ENCODE measurements around the gene CISH. TPM values are rescaled to one million over a fixed set of nuclear protein-coding genes. Genes with fewer than 3 reads are reported as not detected.

CISH gene
- total RNA-seq, 1 donor from 2014 or later: 13.2 TPM

- intact Hi-C loops (cut with DNase I): no loop called here
- ATAC-seq: peak; percentile 24
These were observed 6.7 kb downstream of the CISH start for GRCh38 chr3:50604628-50605588.

GRCh38 chr3:50604110-50604621 is 7.4 kb downstream of the CISH start:
- intact Hi-C loops (cut with DNase I): no loop called here
- ATAC-seq (no peak), DNase-seq (ENCODE audit: missing footprints) (no peak)

More at GRCh38 chr3:50604628-50605588, 6.7 kb downstream of the CISH start:
- DNase-seq (ENCODE audit: missing footprints): peak; percentile 87

GRCh38 chr3:50603261-50604109 is 8.1 kb downstream of the CISH start:
- DNase-seq (ENCODE audit: missing footprints) (no peak), ATAC-seq (no peak)
- intact Hi-C loops (cut with DNase I): no loop called here

GRCh38 chr3:50602595-50603191 is 8.9 kb downstream of the CISH start:
- intact Hi-C loops (cut with DNase I): no loop called here
- ATAC-seq: no peak
- DNase-seq (ENCODE audit: missing footprints): no peak

- ATAC-seq (peak; percentile 83), DNase-seq (ENCODE audit: missing footprints) (peak; percentile 97)
- intact Hi-C loops (cut with DNase I): loop anchor here (1.0 kb wide), 1 partner anchor 17 kb away; no protein-coding TSS in a partner anchor
These were observed 10.6 kb downstream of the CISH start for GRCh38 chr3:50600841-50601591.

GRCh38 chr3:50600141-50600753 is 11.3 kb downstream of the CISH start:
- intact Hi-C loops (cut with DNase I): no loop called here
- ATAC-seq: no peak

GRCh38 chr3:50599716-50600118 is 11.9 kb downstream of the CISH start:
- intact Hi-C loops (cut with DNase I): no loop called here
- ATAC-seq (no peak), DNase-seq (ENCODE audit: missing footprints) (no peak)

More at GRCh38 chr3:50600141-50600753, 11.3 kb downstream of the CISH start:
- DNase-seq (ENCODE audit: missing footprints): no peak

- ATAC-seq (no peak), DNase-seq (ENCODE audit: missing footprints) (no peak)
- intact Hi-C loops (cut with DNase I): no loop called here
These were observed 12.4 kb downstream of the CISH start for GRCh38 chr3:50599115-50599715.

- DNase-seq (ENCODE audit: missing footprints) (no peak), ATAC-seq (no peak)
- intact Hi-C loops (cut with DNase I): no loop called here
These were observed 17.3 kb downstream of the CISH start for GRCh38 chr3:50594253-50594785.

GRCh38 chr3:50592568-50592967 is 19.0 kb downstream of the CISH start:
- DNase-seq (ENCODE audit: missing footprints) (no peak), ATAC-seq (peak; percentile 47)
- intact Hi-C loops (cut with DNase I): no loop called here

- intact Hi-C loops (cut with DNase I): no loop called here
- ATAC-seq (no peak), DNase-seq (ENCODE audit: missing footprints) (no peak)
These were observed 20.3 kb downstream of the CISH start for GRCh38 chr3:50591196-50591741.

GRCh38 chr3:50588759-50589433 is 22.7 kb downstream of the CISH start:
- ATAC-seq: no peak
- intact Hi-C loops (cut with DNase I): no loop called here
- no peak for DNase-seq (ENCODE audit: missing footprints)

- intact Hi-C loops (cut with DNase I): no loop called here
- no peak for DNase-seq (ENCODE audit: missing footprints)
- ATAC-seq: no peak
These were observed 23.5 kb downstream of the CISH start for GRCh38 chr3:50587806-50588758.

- ATAC-seq (peak; percentile 15), DNase-seq (ENCODE audit: missing footprints) (no peak)
- intact Hi-C loops (cut with DNase I): no loop called here
These were observed 24.2 kb downstream of the CISH start for GRCh38 chr3:50587373-50587772.

- ATAC-seq (no peak), DNase-seq (ENCODE audit: missing footprints) (no peak)
- intact Hi-C loops (cut with DNase I): no loop called here
These were observed 24.9 kb downstream of the CISH start for GRCh38 chr3:50586763-50587070.

All from Right ventricle myocardium inferior (tissue), 1 donor.